GM19328 (cell line): ENCODE measurements around the gene SLC2A6.
A peak's percentile ranks its signal among the peaks of the same experiment; 100 is the strongest.
"Not testable (repeated sequence)": the region's sequence is repeated elsewhere in the genome, so short reads cannot be mapped to it uniquely, and the experiment has no call there.

Experiments used
- ATAC-seq: cut with Tn5 transposase; IDR thresholded peaks from one replicate; pipeline ENCODE4 v1.9.1; 2021; ENCODE audit warnings: mild to moderate bottlenecking, moderate library complexity; ENCODE audit not compliant: unreplicated experiment

SLC2A6 gene

GRCh38 chr9:133463864-133464615, 14.9 kb downstream of the SLC2A6 start:
- ATAC-seq: no peak

GRCh38 chr9:133463234-133463863, 15.6 kb downstream of the SLC2A6 start:
- ATAC-seq: no peak

- no peak for ATAC-seq
Observed at GRCh38 chr9:133461975-133462374, 16.9 kb downstream of the SLC2A6 start.

- peak; percentile 8 for ATAC-seq
Observed at GRCh38 chr9:133460405-133461175, 18.3 kb downstream of the SLC2A6 start.

- ATAC-seq: peak; percentile 82
Observed at GRCh38 chr9:133459476-133460404, 19.2 kb downstream of the SLC2A6 start, which contains the start of gene CACFD1. TSS of gene CACFD1 (plus strand) at chr9:133459978. CDS start at chr9:133460067, 89 bp downstream.

GRCh38 chr9:133458643-133459312, 20.1 kb downstream of the SLC2A6 start:
- no peak for ATAC-seq

- no peak for ATAC-seq
Observed at GRCh38 chr9:133457748-133458147, 21.2 kb downstream of the SLC2A6 start.

- no peak for ATAC-seq
Observed at GRCh38 chr9:133457233-133457632, 21.7 kb downstream of the SLC2A6 start.

GRCh38 chr9:133456409-133456808, 22.5 kb downstream of the SLC2A6 start:
- no peak for ATAC-seq

GRCh38 chr9:133455936-133456335, 23.0 kb downstream of the SLC2A6 start:
- ATAC-seq: no peak

- ATAC-seq: no peak
Observed at GRCh38 chr9:133454943-133455673, 23.8 kb downstream of the SLC2A6 start.

GRCh38 chr9:133454325-133454724, 24.6 kb downstream of the SLC2A6 start:
- ATAC-seq: no peak

GRCh38 chr9:133453651-133454050, 25.2 kb downstream of the SLC2A6 start:
- no peak for ATAC-seq

GRCh38 chr9:133452562-133452961, 26.3 kb downstream of the SLC2A6 start:
- ATAC-seq: no peak

- not testable (repeated sequence) for ATAC-seq
Observed at GRCh38 chr9:133451865-133452264, 27.0 kb downstream of the SLC2A6 start.

GRCh38 chr9:133449760-133450159, 29.1 kb downstream of the SLC2A6 start:
- ATAC-seq: no peak

- no peak for ATAC-seq
Observed at GRCh38 chr9:133448487-133448972, 30.4 kb downstream of the SLC2A6 start.

GRCh38 chr9:133445293-133445969, 33.5 kb downstream of the SLC2A6 start:
- no peak for ATAC-seq

- ATAC-seq: no peak
Observed at GRCh38 chr9:133443982-133444381, 34.9 kb downstream of the SLC2A6 start.
